Activated CD4-positive, alpha-beta memory T cell treated with anti-CD3 and anti-CD28 coated beads for 36 hours (primary cell): Measurements from ENCODE around the gene KCNIP2. TPM values are rescaled to one million over a fixed set of nuclear protein-coding genes. Genes with fewer than 3 reads are reported as not detected.

Source experiments
- CTCF ChIA-PET: fragments of 350-600 bp; sonication (Branson Sonifier 250); formaldehyde crosslinking; loops from one replicate; lab custom pipeline; 2021; ENCODE audit warnings: antibody characterized with exemption, inconsistent platforms; lab: Charles Lee
- POLR2A ChIA-PET: fragments of 350-600 bp; sonication (Branson Sonifier 250); formaldehyde crosslinking; loops from one replicate; lab custom pipeline; 2021; ENCODE audit warnings: antibody characterized with exemption; lab: Charles Lee
- DNase-seq: peaks from one replicate; pipeline ENCODE4 v3.0.0-alpha.2; 2020
- H3K27ac Mint-ChIP-seq: one replicate; pipeline ENCODE4 v1.8.0; 2021; ENCODE audit warnings: mixed read lengths
- H3K27me3 Mint-ChIP-seq: one replicate; pipeline ENCODE4 v1.8.0; 2021; ENCODE audit warnings: mixed read lengths
- H3K36me3 Mint-ChIP-seq: one replicate; pipeline ENCODE4 v1.8.0; 2021; ENCODE audit warnings: mixed read lengths
- H3K4me1 Mint-ChIP-seq: one replicate; pipeline ENCODE4 v1.8.0; 2021; ENCODE audit warnings: low read depth, mixed read lengths
- H3K4me3 Mint-ChIP-seq: one replicate; pipeline ENCODE4 v1.8.0; 2021; ENCODE audit warnings: mild to moderate bottlenecking, mixed read lengths
- H3K9me3 Mint-ChIP-seq: one replicate; pipeline ENCODE4 v1.8.0; 2021; ENCODE audit warnings: mixed read lengths
- intact Hi-C: fragments of 100-400 bp; cut with micrococcal nuclease; formaldehyde crosslinking; loops from one replicate; pipeline ENCODE4 v1.15.1; 2023
- total RNA-seq, 2 experiments: library from RNA; stranded (reverse); gene quantifications; one replicate each; pipeline ENCODE4 v1.2.3, GENCODE V29; 2021

Gene KCNIP2
- total RNA-seq, result 1 to 10 TPM; 1.4 to 1.8 TPM

GRCh38 chr10:101843032-101844021 lies at the start of gene KCNIP2:
Gene KCNIP2, minus strand, starts transcription at chr10:101843800. Its CDS starts 232 bp downstream, at chr10:101843568.
- H3K36me3 Mint-ChIP-seq, result peaks cover 5% of the 10 kb centered on the region
- H3K9me3 Mint-ChIP-seq, result no peaks in the 10 kb centered on the region
- H3K27ac Mint-ChIP-seq, result no peak within 1 kb of the TSS
- peak; percentile 73 for DNase-seq
- H3K4me3 Mint-ChIP-seq, result peak within 1 kb of the TSS; percentile 74
- H3K4me1 Mint-ChIP-seq, result peaks cover 45% of the 10 kb centered on the region
- ChIA-PET CTCF (interaction anchor here (0.6 to 9.6 kb wide), 12 partner anchors 8 to 303 kb away, joined by 3 to 248 read pairs (median 8); partner anchors contain the start of gene OGA), POLR2A (interaction anchor here (1.1 kb wide), 1 partner anchor 25 kb away, joined by 3 read pairs; no protein-coding TSS in a partner anchor)
- intact Hi-C loops, result loop anchor here (2.0 to 10.0 kb wide), 2 partner anchors 91 to 221 kb away; partner anchors contain the start of gene HPS6
- H3K27me3 Mint-ChIP-seq, result peaks cover 2% of the 10 kb centered on the region

GRCh38 chr10:101892782-101893391 lies 49.3 kb upstream of the KCNIP2 start:
- Mint-ChIP-seq H3K36me3 (no peaks in the 10 kb centered on the region), H3K4me1 (peaks cover 14% of the 10 kb centered on the region), H3K4me3 (no peak overlapping the region), H3K9me3 (no peaks in the 10 kb centered on the region), H3K27me3 (no peaks in the 10 kb centered on the region), H3K27ac (no peak overlapping the region)
- ChIA-PET POLR2A (no interaction called here), CTCF (interaction anchor here (1.3 to 3.5 kb wide), 3 partner anchors 52 to 180 kb away, joined by 5 to 19 read pairs (median 6); no protein-coding TSS in a partner anchor)
- no peak for DNase-seq
- intact Hi-C loops, result no loop called here

- ChIA-PET POLR2A (interaction anchor here (0.5 to 0.9 kb wide), 2 partner anchors 184 to 189 kb away, joined by 3 to 4 read pairs; no protein-coding TSS in a partner anchor), CTCF (interaction anchor here (0.5 to 3.9 kb wide), 30 partner anchors 8 to 287 kb away, joined by 3 to 69 read pairs (median 3); partner anchors contain the start of gene KCNIP2)
- DNase-seq, result peak; percentile 83
- peaks cover 7% of the 10 kb centered on the region for H3K36me3 Mint-ChIP-seq
- no peaks in the 10 kb centered on the region for H3K27me3 Mint-ChIP-seq
- no peaks in the 10 kb centered on the region for H3K9me3 Mint-ChIP-seq
- no peaks in the 10 kb centered on the region for H3K4me1 Mint-ChIP-seq
- no peak overlapping the region for H3K27ac Mint-ChIP-seq
- no peak overlapping the region for H3K4me3 Mint-ChIP-seq
- intact Hi-C loops, result loop anchor here (1.0 kb wide), 2 partner anchors 120 to 184 kb away; no protein-coding TSS in a partner anchor
Measured at GRCh38 chr10:101889256-101890210, 45.9 kb upstream of the KCNIP2 start.

GRCh38 chr10:101888251-101888949 lies 44.8 kb upstream of the KCNIP2 start:
- CTCF ChIA-PET, result interaction anchor here (0.7 to 3.9 kb wide), 19 partner anchors 8 to 1361 kb away, joined by 3 to 69 read pairs (median 6); partner anchors contain the start of gene KCNIP2
- H3K4me1 Mint-ChIP-seq, result no peaks in the 10 kb centered on the region
- H3K27ac Mint-ChIP-seq, result no peak overlapping the region
- H3K27me3 Mint-ChIP-seq, result no peaks in the 10 kb centered on the region
- no peak overlapping the region for H3K4me3 Mint-ChIP-seq
- no peak for DNase-seq
- POLR2A ChIA-PET, result no interaction called here
- no peaks in the 10 kb centered on the region for H3K9me3 Mint-ChIP-seq
- intact Hi-C loops, result no loop called here
- peaks cover 7% of the 10 kb centered on the region for H3K36me3 Mint-ChIP-seq

GRCh38 chr10:101887775-101888174 lies 44.2 kb upstream of the KCNIP2 start:
- H3K4me3 Mint-ChIP-seq, result no peak overlapping the region
- POLR2A ChIA-PET, result no interaction called here
- H3K36me3 Mint-ChIP-seq, result peaks cover 7% of the 10 kb centered on the region
- CTCF ChIA-PET, result interaction anchor here (0.7 to 3.9 kb wide), 12 partner anchors 10 to 1360 kb away, joined by 3 to 69 read pairs (median 8); partner anchors contain the start of gene KCNIP2
- intact Hi-C loops, result no loop called here
- H3K9me3 Mint-ChIP-seq, result no peaks in the 10 kb centered on the region
- H3K4me1 Mint-ChIP-seq, result no peaks in the 10 kb centered on the region
- no peak for DNase-seq
- H3K27ac Mint-ChIP-seq, result no peak overlapping the region
- H3K27me3 Mint-ChIP-seq, result no peaks in the 10 kb centered on the region

- peaks cover 7% of the 10 kb centered on the region for H3K36me3 Mint-ChIP-seq
- intact Hi-C loops, result no loop called here
- DNase-seq, result no peak
- no peaks in the 10 kb centered on the region for H3K9me3 Mint-ChIP-seq
- H3K27ac Mint-ChIP-seq, result no peak overlapping the region
- no peaks in the 10 kb centered on the region for H3K4me1 Mint-ChIP-seq
- CTCF ChIA-PET, result interaction anchor here (0.7 to 3.9 kb wide), 3 partner anchors 38 to 186 kb away, joined by 4 to 29 read pairs (median 8); no protein-coding TSS in a partner anchor
- POLR2A ChIA-PET, result no interaction called here
- no peaks in the 10 kb centered on the region for H3K27me3 Mint-ChIP-seq
- H3K4me3 Mint-ChIP-seq, result no peak overlapping the region
Measured at GRCh38 chr10:101886521-101887312, 43.1 kb upstream of the KCNIP2 start.

GRCh38 chr10:101881036-101881774 lies 37.6 kb upstream of the KCNIP2 start:
- intact Hi-C loops, result no loop called here
- H3K36me3 Mint-ChIP-seq, result peaks cover 5% of the 10 kb centered on the region
- H3K27me3 Mint-ChIP-seq, result no peaks in the 10 kb centered on the region
- CTCF ChIA-PET, result interaction anchor here (0.5 to 2.2 kb wide), 5 partner anchors 8 to 414 kb away, joined by 3 to 11 read pairs (median 3); no protein-coding TSS in a partner anchor
- H3K27ac Mint-ChIP-seq, result no peak overlapping the region
- no peak for DNase-seq
- H3K4me3 Mint-ChIP-seq, result no peak overlapping the region
- peaks cover 2% of the 10 kb centered on the region for H3K4me1 Mint-ChIP-seq
- POLR2A ChIA-PET, result interaction anchor here (1.1 kb wide), 1 partner anchor 40 kb away, joined by 3 read pairs; no protein-coding TSS in a partner anchor
- no peaks in the 10 kb centered on the region for H3K9me3 Mint-ChIP-seq

GRCh38 chr10:101880232-101880573 lies 36.6 kb upstream of the KCNIP2 start:
- no peak for DNase-seq
- POLR2A ChIA-PET, result interaction anchor here (1.1 kb wide), 1 partner anchor 39 kb away, joined by 3 read pairs; no protein-coding TSS in a partner anchor
- peaks cover 1% of the 10 kb centered on the region for H3K36me3 Mint-ChIP-seq
- no peak overlapping the region for H3K4me3 Mint-ChIP-seq
- intact Hi-C loops, result no loop called here
- CTCF ChIA-PET, result interaction anchor here (0.9 to 2.2 kb wide), 5 partner anchors 9 to 130 kb away, joined by 3 to 11 read pairs (median 4); no protein-coding TSS in a partner anchor
- no peaks in the 10 kb centered on the region for H3K9me3 Mint-ChIP-seq
- H3K27me3 Mint-ChIP-seq, result no peaks in the 10 kb centered on the region
- peaks cover 8% of the 10 kb centered on the region for H3K4me1 Mint-ChIP-seq
- no peak overlapping the region for H3K27ac Mint-ChIP-seq

GRCh38 chr10:101879456-101880231 lies 36.0 kb upstream of the KCNIP2 start:
- H3K36me3 Mint-ChIP-seq, result peaks cover 1% of the 10 kb centered on the region
- H3K9me3 Mint-ChIP-seq, result no peaks in the 10 kb centered on the region
- no peaks in the 10 kb centered on the region for H3K27me3 Mint-ChIP-seq
- H3K4me1 Mint-ChIP-seq, result peaks cover 9% of the 10 kb centered on the region
- no peak overlapping the region for H3K4me3 Mint-ChIP-seq
- ChIA-PET POLR2A (no interaction called here), CTCF (interaction anchor here (0.9 to 2.2 kb wide), 6 partner anchors 10 to 193 kb away, joined by 3 to 11 read pairs (median 4); no protein-coding TSS in a partner anchor)
- no peak overlapping the region for H3K27ac Mint-ChIP-seq
- no peak for DNase-seq
- intact Hi-C loops, result no loop called here
